Suprapubic skin (tissue), 4 donors: ENCODE results near the gene STIM2.

Source experiments
- POLR2A ChIP-seq, 2 donors: fragments of 450-650 bp; IDR thresholded peaks; one replicate each; pipeline ENCODE4 v1.6.1; 2017; ENCODE audit warnings: antibody characterized with exemption in 2 of 2, mild to moderate bottlenecking in 2 of 2, moderate library complexity in 2 of 2
- POLR2AphosphoS5 ChIP-seq, 3 donors: sonication (generic); formaldehyde crosslinking; IDR thresholded peaks; one replicate each; pipeline ENCODE4 v1.6.1; 2017; ENCODE audit warnings: antibody characterized with exemption in 3 of 3
- TF ChIP-seq, protein P1 (sequence below), 2 donors: fragments of 200-600 bp in 1 of 2; fragments of 450-650 bp in 1 of 2; sonication (generic) in 1 of 2; IDR thresholded peaks; one replicate each; pipeline ENCODE4 v1.5.1; 2016 to 2019; ENCODE audit warnings: antibody characterized with exemption in 2 of 2, mild to moderate bottlenecking in 1 of 2, moderate library complexity in 1 of 2

DNA sequence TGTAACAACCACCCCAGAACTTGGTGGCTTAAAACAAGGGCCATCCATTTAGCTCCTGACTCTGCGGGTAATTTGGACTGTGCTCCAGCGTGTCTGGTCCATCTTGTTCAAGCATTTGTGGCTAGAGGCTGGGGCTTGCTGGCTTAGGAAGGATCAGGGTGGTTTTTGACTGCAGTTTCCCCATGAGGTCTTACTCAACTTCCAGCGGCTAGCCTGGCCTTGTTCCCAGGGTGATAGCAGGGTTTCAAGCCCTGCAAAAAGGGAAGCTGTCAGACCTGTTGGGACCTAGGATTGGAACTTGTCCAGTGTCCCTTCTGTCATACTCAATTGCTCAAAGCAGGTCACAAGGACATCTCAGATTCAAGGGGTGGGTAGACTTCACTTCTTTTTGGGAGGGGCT, 205.9 kb downstream of the STIM2 start:
- TF ChIP-seq POLR2A (IDR thresholded peaks at IDR 0.05) (no peak), POLR2AphosphoS5 (IDR thresholded peaks at IDR 0.05) (no peak)
- TF ChIP-seq, protein P1, sequence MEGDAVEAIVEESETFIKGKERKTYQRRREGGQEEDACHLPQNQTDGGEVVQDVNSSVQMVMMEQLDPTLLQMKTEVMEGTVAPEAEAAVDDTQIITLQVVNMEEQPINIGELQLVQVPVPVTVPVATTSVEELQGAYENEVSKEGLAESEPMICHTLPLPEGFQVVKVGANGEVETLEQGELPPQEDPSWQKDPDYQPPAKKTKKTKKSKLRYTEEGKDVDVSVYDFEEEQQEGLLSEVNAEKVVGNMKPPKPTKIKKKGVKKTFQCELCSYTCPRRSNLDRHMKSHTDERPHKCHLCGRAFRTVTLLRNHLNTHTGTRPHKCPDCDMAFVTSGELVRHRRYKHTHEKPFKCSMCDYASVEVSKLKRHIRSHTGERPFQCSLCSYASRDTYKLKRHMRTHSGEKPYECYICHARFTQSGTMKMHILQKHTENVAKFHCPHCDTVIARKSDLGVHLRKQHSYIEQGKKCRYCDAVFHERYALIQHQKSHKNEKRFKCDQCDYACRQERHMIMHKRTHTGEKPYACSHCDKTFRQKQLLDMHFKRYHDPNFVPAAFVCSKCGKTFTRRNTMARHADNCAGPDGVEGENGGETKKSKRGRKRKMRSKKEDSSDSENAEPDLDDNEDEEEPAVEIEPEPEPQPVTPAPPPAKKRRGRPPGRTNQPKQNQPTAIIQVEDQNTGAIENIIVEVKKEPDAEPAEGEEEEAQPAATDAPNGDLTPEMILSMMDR (IDR thresholded peaks at IDR 0.05): no peak
